C4-2B (cell line): ENCODE measurements around the gene MED15.

Experiments
- ZFX ChIP-seq: fragments of 450-650 bp; IDR thresholded peaks from 2 replicates; pipeline ENCODE4 v1.6.1; 2017
- TF ChIP-seq, protein P1 (sequence below): fragments of 450-650 bp; conservative IDR thresholded peaks from 2 replicates; pipeline ENCODE4 v1.5.1; 2017; ENCODE audit warnings: mild to moderate bottlenecking

DNA sequence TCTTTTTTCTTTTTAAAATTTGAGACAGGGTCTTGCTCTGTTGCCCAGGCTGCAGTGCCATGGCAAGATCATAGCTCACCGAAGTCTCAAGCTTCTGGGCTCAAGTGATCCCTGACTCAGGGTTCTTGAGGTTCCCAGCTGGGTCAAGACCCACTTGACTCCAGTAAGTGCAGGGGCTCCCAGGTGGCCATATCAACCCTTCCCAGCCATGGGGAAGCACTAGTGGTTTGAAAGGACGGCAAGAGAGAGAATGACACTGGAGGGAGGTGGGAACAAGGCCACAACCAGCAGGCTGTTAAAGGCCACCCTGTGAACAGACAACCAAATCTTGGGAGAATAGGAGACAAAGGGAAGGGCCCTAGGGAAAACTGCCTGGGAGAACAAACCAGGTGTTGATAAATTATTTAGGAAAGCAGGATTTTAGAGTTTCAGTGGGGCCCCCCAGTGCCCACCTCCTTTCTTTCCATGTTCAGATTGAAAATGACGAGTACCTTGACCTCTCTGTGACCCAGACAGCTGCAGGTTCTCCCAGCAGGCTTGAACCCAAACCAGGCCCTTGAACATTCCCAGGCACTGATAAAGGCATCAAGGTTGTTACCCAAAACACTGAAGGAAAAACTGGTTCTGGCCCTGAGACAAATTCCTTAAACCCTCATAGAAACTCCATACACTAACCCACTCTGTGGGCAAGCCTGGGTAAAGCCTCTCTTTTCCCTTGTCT lies 40.6 kb upstream of the MED15 start:
- TF ChIP-seq, protein P1, sequence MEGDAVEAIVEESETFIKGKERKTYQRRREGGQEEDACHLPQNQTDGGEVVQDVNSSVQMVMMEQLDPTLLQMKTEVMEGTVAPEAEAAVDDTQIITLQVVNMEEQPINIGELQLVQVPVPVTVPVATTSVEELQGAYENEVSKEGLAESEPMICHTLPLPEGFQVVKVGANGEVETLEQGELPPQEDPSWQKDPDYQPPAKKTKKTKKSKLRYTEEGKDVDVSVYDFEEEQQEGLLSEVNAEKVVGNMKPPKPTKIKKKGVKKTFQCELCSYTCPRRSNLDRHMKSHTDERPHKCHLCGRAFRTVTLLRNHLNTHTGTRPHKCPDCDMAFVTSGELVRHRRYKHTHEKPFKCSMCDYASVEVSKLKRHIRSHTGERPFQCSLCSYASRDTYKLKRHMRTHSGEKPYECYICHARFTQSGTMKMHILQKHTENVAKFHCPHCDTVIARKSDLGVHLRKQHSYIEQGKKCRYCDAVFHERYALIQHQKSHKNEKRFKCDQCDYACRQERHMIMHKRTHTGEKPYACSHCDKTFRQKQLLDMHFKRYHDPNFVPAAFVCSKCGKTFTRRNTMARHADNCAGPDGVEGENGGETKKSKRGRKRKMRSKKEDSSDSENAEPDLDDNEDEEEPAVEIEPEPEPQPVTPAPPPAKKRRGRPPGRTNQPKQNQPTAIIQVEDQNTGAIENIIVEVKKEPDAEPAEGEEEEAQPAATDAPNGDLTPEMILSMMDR: no peak
- TF ChIP-seq ZFX: no peak
